SK-N-SH treated with all-trans-retinoic acid at 6 μM for 48 hours (cell line): ENCODE data around the gene SCFD2.

ENCODE experiments used
- ATAC-seq: fragments of 200-7000 bp; cut with Tn5 transposase; 3 replicates; pipeline ENCODE4 v1.9.1; 2020; ENCODE audit warnings: mild to moderate bottlenecking, moderate library complexity
- ARNTL ChIP-seq: fragments of 450-650 bp; formaldehyde crosslinking; IDR thresholded peaks from 2 replicates; pipeline ENCODE4 v1.5.0; 2020; ENCODE audit warnings: low read depth, mild to moderate bottlenecking, moderate library complexity, borderline replicate concordance
- CSDC2 ChIP-seq: fragments of 250-450 bp; sonication (Bioruptor Pico); IDR thresholded peaks from 2 replicates; pipeline ENCODE4 v1.5.0; 2020; ENCODE audit warnings: mild to moderate bottlenecking, moderate library complexity
- ESRRG ChIP-seq: fragments of 250-450 bp; sonication (Bioruptor Pico); IDR thresholded peaks from 2 replicates; pipeline ENCODE4 v1.6.1; 2021; ENCODE audit warnings: mild to moderate bottlenecking
- GLIS3 ChIP-seq: fragments of 250-450 bp; sonication (Bioruptor Pico); IDR thresholded peaks from 2 replicates; pipeline ENCODE4 v1.5.0; 2020; ENCODE audit warnings: mild to moderate bottlenecking, moderate library complexity
- ISL1 ChIP-seq: fragments of 250-450 bp; sonication (Bioruptor Pico); IDR thresholded peaks from 2 replicates; pipeline ENCODE4 v2.1.2; 2022; ENCODE audit warnings: mild to moderate bottlenecking, moderate library complexity
- PPARA ChIP-seq: fragments of 250-450 bp; sonication (Bioruptor Pico); IDR thresholded peaks from 2 replicates; pipeline ENCODE4 v1.5.0; 2020; ENCODE audit warnings: mild to moderate bottlenecking, borderline replicate concordance
- RARB ChIP-seq: fragments of 250-450 bp; sonication (Bioruptor Pico); IDR thresholded peaks from 2 replicates; pipeline ENCODE4 v1.8.0; 2021; ENCODE audit warnings: mild to moderate bottlenecking, moderate library complexity
- SNAI2 ChIP-seq: fragments of 250-450 bp; sonication (Bioruptor Pico); IDR thresholded peaks from 2 replicates; pipeline ENCODE4 v1.5.0; 2020; ENCODE audit warnings: mild to moderate bottlenecking, moderate library complexity
- TOX ChIP-seq: fragments of 250-450 bp; sonication (Bioruptor Pico); IDR thresholded peaks from 2 replicates; pipeline ENCODE4 v1.8.0; 2021; ENCODE audit warnings: mild to moderate bottlenecking, moderate library complexity, borderline replicate concordance
- ZC3H10 ChIP-seq: fragments of 250-450 bp; sonication (Bioruptor Pico); IDR thresholded peaks from 2 replicates; pipeline ENCODE4 v1.5.1; 2021; ENCODE audit warnings: mild to moderate bottlenecking, moderate library complexity
- ZNF565 ChIP-seq: fragments of 450-650 bp; formaldehyde crosslinking; conservative IDR thresholded peaks from 2 replicates; pipeline ENCODE4 v1.5.0; 2020; ENCODE audit warnings: low read depth, mild to moderate bottlenecking, moderate library complexity
- ZNF70 ChIP-seq: fragments of 450-650 bp; formaldehyde crosslinking; IDR thresholded peaks from 2 replicates; pipeline ENCODE4 v1.5.0; 2020; ENCODE audit warnings: mild to moderate bottlenecking, moderate library complexity
- ZNF8 ChIP-seq: fragments of 450-650 bp; formaldehyde crosslinking; IDR thresholded peaks from 2 replicates; pipeline ENCODE4 v1.5.0; 2020; ENCODE audit warnings: mild to moderate bottlenecking, moderate library complexity
- TF ChIP-seq, protein P1 (sequence below): fragments of 250-450 bp; sonication (Bioruptor Pico); IDR thresholded peaks from 2 replicates; pipeline ENCODE4 v1.5.0; 2020; ENCODE audit warnings: mild to moderate bottlenecking, moderate library complexity
- TF ChIP-seq, protein P2 (sequence below): fragments of 250-450 bp; sonication (Bioruptor Pico); IDR thresholded peaks from 2 replicates; pipeline ENCODE4 v1.8.0; 2020; ENCODE audit warnings: mild to moderate bottlenecking, moderate library complexity, borderline replicate concordance
- TF ChIP-seq, protein P3 (sequence below): fragments of 250-450 bp; sonication (Bioruptor Pico); IDR thresholded peaks from 2 replicates; pipeline ENCODE4 v1.5.1; 2020; ENCODE audit warnings: low read depth, mild to moderate bottlenecking, moderate library complexity

SCFD2 gene

DNA sequence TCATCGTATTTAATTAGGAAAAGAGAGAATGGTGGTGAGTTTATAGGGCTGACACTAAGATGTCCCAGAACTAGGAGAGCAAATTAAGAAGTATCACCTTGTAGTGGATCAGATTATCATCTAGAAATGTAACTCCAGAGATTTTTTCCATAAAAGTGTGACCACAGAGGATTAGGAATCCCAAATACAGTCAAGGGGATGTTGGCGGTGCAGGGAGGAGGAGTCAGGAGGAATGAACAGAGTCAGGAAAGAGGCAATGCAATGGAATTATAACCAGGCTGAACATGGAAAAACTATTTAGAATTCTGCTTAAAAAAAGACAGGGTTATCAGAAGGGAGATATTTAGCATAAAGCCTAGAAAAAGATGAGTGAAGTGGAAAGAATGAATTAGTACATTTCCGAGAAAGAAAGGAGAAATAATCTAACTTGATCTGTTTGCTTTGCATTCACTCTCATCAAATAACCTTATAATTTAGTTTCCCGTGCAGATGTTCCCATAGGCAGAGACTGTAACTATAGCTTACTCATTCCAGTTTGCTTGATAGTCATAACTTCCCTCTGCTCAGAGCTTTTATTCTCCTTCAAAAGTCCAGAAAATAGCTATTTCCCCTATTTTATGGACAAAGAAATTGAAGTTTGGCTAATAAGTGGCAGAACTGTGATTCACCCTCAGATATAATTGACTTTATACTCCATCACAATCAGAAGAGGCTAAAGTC, 56.4 kb downstream of the SCFD2 start:
- peak; percentile 54 for ATAC-seq
- TF ChIP-seq ZC3H10, result no peak
- TF ChIP-seq ZNF565 (CRISPR knock-in tag), result no peak
- no peak for TF ChIP-seq TOX (CRISPR knock-in tag)
- TF ChIP-seq, protein P1, sequence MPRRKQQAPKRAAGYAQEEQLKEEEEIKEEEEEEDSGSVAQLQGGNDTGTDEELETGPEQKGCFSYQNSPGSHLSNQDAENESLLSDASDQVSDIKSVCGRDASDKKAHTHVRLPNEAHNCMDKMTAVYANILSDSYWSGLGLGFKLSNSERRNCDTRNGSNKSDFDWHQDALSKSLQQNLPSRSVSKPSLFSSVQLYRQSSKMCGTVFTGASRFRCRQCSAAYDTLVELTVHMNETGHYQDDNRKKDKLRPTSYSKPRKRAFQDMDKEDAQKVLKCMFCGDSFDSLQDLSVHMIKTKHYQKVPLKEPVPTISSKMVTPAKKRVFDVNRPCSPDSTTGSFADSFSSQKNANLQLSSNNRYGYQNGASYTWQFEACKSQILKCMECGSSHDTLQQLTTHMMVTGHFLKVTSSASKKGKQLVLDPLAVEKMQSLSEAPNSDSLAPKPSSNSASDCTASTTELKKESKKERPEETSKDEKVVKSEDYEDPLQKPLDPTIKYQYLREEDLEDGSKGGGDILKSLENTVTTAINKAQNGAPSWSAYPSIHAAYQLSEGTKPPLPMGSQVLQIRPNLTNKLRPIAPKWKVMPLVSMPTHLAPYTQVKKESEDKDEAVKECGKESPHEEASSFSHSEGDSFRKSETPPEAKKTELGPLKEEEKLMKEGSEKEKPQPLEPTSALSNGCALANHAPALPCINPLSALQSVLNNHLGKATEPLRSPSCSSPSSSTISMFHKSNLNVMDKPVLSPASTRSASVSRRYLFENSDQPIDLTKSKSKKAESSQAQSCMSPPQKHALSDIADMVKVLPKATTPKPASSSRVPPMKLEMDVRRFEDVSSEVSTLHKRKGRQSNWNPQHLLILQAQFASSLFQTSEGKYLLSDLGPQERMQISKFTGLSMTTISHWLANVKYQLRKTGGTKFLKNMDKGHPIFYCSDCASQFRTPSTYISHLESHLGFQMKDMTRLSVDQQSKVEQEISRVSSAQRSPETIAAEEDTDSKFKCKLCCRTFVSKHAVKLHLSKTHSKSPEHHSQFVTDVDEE (CRISPR knock-in tag), result no peak
- no peak for TF ChIP-seq SNAI2
- TF ChIP-seq, protein P2, sequence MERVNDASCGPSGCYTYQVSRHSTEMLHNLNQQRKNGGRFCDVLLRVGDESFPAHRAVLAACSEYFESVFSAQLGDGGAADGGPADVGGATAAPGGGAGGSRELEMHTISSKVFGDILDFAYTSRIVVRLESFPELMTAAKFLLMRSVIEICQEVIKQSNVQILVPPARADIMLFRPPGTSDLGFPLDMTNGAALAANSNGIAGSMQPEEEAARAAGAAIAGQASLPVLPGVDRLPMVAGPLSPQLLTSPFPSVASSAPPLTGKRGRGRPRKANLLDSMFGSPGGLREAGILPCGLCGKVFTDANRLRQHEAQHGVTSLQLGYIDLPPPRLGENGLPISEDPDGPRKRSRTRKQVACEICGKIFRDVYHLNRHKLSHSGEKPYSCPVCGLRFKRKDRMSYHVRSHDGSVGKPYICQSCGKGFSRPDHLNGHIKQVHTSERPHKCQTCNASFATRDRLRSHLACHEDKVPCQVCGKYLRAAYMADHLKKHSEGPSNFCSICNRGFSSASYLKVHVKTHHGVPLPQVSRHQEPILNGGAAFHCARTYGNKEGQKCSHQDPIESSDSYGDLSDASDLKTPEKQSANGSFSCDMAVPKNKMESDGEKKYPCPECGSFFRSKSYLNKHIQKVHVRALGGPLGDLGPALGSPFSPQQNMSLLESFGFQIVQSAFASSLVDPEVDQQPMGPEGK (CRISPR knock-in tag), result no peak
- TF ChIP-seq PPARA, result no peak
- no peak for TF ChIP-seq RARB (CRISPR knock-in tag)
- no peak for TF ChIP-seq ZNF70 (CRISPR knock-in tag)
- TF ChIP-seq ISL1 (CRISPR knock-in tag), result no peak
- TF ChIP-seq, protein P3, sequence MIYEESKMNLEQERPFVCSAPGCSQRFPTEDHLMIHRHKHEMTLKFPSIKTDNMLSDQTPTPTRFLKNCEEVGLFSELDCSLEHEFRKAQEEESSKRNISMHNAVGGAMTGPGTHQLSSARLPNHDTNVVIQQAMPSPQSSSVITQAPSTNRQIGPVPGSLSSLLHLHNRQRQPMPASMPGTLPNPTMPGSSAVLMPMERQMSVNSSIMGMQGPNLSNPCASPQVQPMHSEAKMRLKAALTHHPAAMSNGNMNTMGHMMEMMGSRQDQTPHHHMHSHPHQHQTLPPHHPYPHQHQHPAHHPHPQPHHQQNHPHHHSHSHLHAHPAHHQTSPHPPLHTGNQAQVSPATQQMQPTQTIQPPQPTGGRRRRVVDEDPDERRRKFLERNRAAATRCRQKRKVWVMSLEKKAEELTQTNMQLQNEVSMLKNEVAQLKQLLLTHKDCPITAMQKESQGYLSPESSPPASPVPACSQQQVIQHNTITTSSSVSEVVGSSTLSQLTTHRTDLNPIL (CRISPR knock-in tag), result no peak
- TF ChIP-seq ESRRG, result no peak

DNA sequence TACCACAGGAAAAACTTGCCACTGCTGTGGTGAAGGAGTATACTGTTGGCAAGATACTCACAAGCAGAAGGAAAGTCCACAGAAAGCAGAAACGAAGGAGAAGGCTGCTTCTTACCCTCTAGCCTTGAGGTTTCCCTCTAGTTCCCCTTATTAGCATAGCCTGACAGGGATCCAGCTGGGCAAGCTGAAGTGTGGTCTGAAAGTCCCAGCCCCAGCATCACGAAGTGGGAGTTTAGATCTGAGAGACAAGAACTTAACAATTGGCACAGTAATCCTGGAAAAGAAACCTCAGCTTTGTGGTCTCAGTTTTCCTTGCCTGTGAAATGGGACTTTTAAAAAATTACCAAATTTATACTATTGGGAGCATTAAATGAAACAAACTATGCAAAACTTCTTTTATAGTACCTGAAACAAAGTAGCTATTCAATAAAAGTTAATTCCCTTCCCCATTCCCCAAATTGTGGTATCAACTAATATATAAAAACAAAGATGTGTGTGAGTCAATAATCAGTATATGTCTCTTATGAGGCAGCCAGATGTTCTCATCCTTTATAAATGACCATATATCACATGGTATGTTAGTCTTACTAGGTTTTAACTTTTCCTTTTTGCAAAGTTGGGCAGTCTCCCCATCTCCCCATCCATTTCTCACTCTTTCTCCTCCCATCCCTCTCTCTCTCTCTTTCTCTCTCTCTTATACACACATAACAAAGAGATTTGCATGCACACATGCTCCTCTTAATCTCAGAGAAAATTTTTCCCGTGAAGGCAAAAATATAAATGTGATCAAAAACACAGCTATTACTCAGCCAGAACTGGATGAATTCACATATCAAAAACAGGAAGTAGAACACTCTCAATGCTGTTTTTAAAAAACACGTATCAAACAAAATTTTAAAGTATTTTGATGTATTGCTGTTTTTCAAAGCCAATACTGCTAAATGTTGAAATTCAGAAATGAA, 57.8 kb downstream of the SCFD2 start:
- ATAC-seq, result no peak
- no peak for TF ChIP-seq SNAI2
- TF ChIP-seq, protein P2 (CRISPR knock-in tag), result no peak
- TF ChIP-seq ISL1 (CRISPR knock-in tag), result no peak
- no peak for TF ChIP-seq ZNF8
- TF ChIP-seq ESRRG, result no peak
- TF ChIP-seq, protein P1 (CRISPR knock-in tag), result no peak
- no peak for TF ChIP-seq TOX (CRISPR knock-in tag)
- TF ChIP-seq GLIS3 (CRISPR knock-in tag), result no peak
- no peak for TF ChIP-seq ZNF565 (CRISPR knock-in tag)
- no peak for TF ChIP-seq PPARA
- TF ChIP-seq CSDC2, result no peak
- no peak for TF ChIP-seq RARB (CRISPR knock-in tag)
- TF ChIP-seq ZC3H10, result no peak
- TF ChIP-seq ZNF70 (CRISPR knock-in tag), result no peak
- no peak for TF ChIP-seq ARNTL (CRISPR knock-in tag)
